K562 (cell line): ENCODE results near the gene FANCF. TPM values are rescaled to one million over a fixed set of nuclear protein-coding genes. Genes with fewer than 3 reads are reported as not detected.

Experiments used
- ATAC-seq: fragments of 200-7000 bp; cut with Tn5 transposase; 3 replicates; pipeline ENCODE4 v1.9.1; 2020; ENCODE audit warnings: moderate library complexity
- BruUV-seq: library from RNA; stranded (reverse); fragments of 400-500 nt; replicated peaks from 2 replicates; lab custom pipeline; 2021; lab: Mats Ljungman, UMichigan
- CTCF ChIA-PET: fragments of 300-600 bp; formaldehyde crosslinking; extraction: SDS; loops from one replicate; lab custom pipeline; 2021; ENCODE audit warnings: low intra/inter-chr PET ratio; lab: Yijun Ruan, JAX
- POLR2A ChIA-PET: fragments of 300-600, 350-650 bp; sonication (Branson Sonifier 250); formaldehyde crosslinking; extraction: SDS; loops from one replicate; lab custom pipeline; 2021; ENCODE audit warnings: antibody characterized with exemption, inconsistent platforms; lab: Yijun Ruan, JAX
- DNase-seq, 4 experiments: peaks; one replicate each; pipeline versions ENCODE4 v3.0.0 to v3.0.0-alpha.2; 2011 to 2018; ENCODE audit warnings: low spot score in 3 of 4, mixed read lengths in 3 of 4; ENCODE audit errors: extremely low read depth in 1 of 4
- FAIRE-seq: peaks from 2 replicates; lab custom pipeline; 2011; peaks lifted over from hg19 to GRCh38; lab: Jason Lieb, UNC
- H2AFZ ChIP-seq: 2 replicates; pipeline ENCODE4 v1.6.0; 2011; ENCODE audit warnings: low read depth, low read length, control low read depth, inconsistent platforms
- H3K27ac ChIP-seq: fragments of 200-600 bp; 3 replicates; pipeline ENCODE4 v1.8.0; 2011; ENCODE audit warnings: low read depth, mild to moderate bottlenecking, control low read depth, inconsistent platforms, low read length, moderate library complexity, mixed read lengths; ENCODE audit errors: extremely low read depth
- H3K27me3 ChIP-seq, 2 experiments: fragments of 300-600 bp in 1 of 2; 2 replicates in 1 of 2; 3 replicates in 1 of 2; pipeline versions ENCODE4 v1.6.0 to v1.8.0; 2011; ENCODE audit warnings: inconsistent platforms in 2 of 2, low read length in 2 of 2, mild to moderate bottlenecking in 1 of 2, mixed read lengths in 1 of 2, moderate library complexity in 1 of 2; ENCODE audit not compliant: control insufficient read depth in 2 of 2, insufficient read depth in 2 of 2
- H3K36me3 ChIP-seq: fragments of 300-600 bp; 3 replicates; pipeline ENCODE4 v1.8.0; 2011; ENCODE audit warnings: mild to moderate bottlenecking, low read length, inconsistent platforms; ENCODE audit not compliant: control insufficient read depth, insufficient read depth
- H3K4me1 ChIP-seq, 2 experiments: fragments of 200-600 bp in 1 of 2; replicated peaks in 1 of 2; 2 replicates in 1 of 2; 3 replicates in 1 of 2; pipeline versions ENCODE4 v1.5.1 to v1.8.0; 2011; ENCODE audit warnings: inconsistent platforms in 2 of 2, low read length in 2 of 2, mild to moderate bottlenecking in 1 of 2, mixed read lengths in 1 of 2, moderate library complexity in 1 of 2; ENCODE audit not compliant: control insufficient read depth in 2 of 2, insufficient read depth in 2 of 2
- H3K4me2 ChIP-seq: 2 replicates; pipeline ENCODE4 v1.6.1; 2011; ENCODE audit warnings: low read length, control low read depth, inconsistent platforms, mixed read lengths; ENCODE audit not compliant: insufficient read depth
- H3K4me3 ChIP-seq: fragments of 200-600 bp; sonication (generic), shearing (Covaris generic); 2 replicates; pipeline ENCODE4 v1.5.1; 2016; ENCODE audit warnings: control low read depth, inconsistent platforms
- H3K79me2 ChIP-seq: fragments of 200-600 bp; 3 replicates; pipeline ENCODE4 v1.8.0; 2011; ENCODE audit warnings: low read length, inconsistent platforms; ENCODE audit not compliant: control insufficient read depth, insufficient read depth
- H3K9ac ChIP-seq, 2 experiments: 2 replicates each; pipeline versions ENCODE4 v1.6.0 to v1.6.1; 2011; ENCODE audit warnings: low read depth in 2 of 2, low read length in 2 of 2, control low read depth in 1 of 2, inconsistent platforms in 1 of 2, mild to moderate bottlenecking in 1 of 2, mixed read lengths in 1 of 2; ENCODE audit not compliant: insufficient read depth in 1 of 2
- H3K9me1 ChIP-seq: one replicate; pipeline ENCODE4 v1.6.0; 2011; ENCODE audit warnings: inconsistent platforms, mild to moderate bottlenecking, low read length, moderate library complexity; ENCODE audit not compliant: control insufficient read depth, insufficient read depth
- H3K9me3 ChIP-seq: replicated peaks from 2 replicates; pipeline ENCODE4 v1.5.1; 2011; ENCODE audit warnings: low read depth, low read length, inconsistent platforms; ENCODE audit not compliant: control insufficient read depth, insufficient read depth
- H4K20me1 ChIP-seq: replicated peaks from 2 replicates; pipeline ENCODE4 v1.6.1; 2011; ENCODE audit warnings: low read length, inconsistent platforms, mixed read lengths; ENCODE audit not compliant: control insufficient read depth, insufficient read depth
- CBX2 ChIP-seq: fragments of 200-600 bp; sonication (generic); IDR thresholded peaks from one replicate; pipeline ENCODE4 v1.6.1; 2012; ENCODE audit warnings: mild to moderate bottlenecking, low read length, inconsistent platforms; ENCODE audit not compliant: insufficient read depth, poor library complexity, severe bottlenecking
- DMBX1 ChIP-seq: fragments of 250-450 bp; sonication (Bioruptor Pico); IDR thresholded peaks from 2 replicates; pipeline ENCODE4 v1.8.0; 2022; ENCODE audit warnings: inconsistent platforms, mild to moderate bottlenecking, moderate library complexity, borderline replicate concordance
- ETV5 ChIP-seq: sonication (generic); formaldehyde crosslinking; IDR thresholded peaks from 2 replicates; pipeline ENCODE4 v1.4.0; 2020; ENCODE audit warnings: low read depth, mild to moderate bottlenecking, missing genetic modification reagents
- FOXA1 ChIP-seq: fragments of 450-650 bp; IDR thresholded peaks from 2 replicates; pipeline ENCODE4 v1.6.1; 2016; ENCODE audit warnings: mild to moderate bottlenecking, borderline replicate concordance
- FOXK1 ChIP-seq: sonication (generic); formaldehyde crosslinking; IDR thresholded peaks from 2 replicates; pipeline ENCODE4 v1.8.0; 2022; ENCODE audit warnings: missing genetic modification reagents, mild to moderate bottlenecking, borderline replicate concordance
- FOXK2 ChIP-seq, 2 experiments: fragments of 450-650 bp; IDR thresholded peaks in 1 of 2; conservative IDR thresholded peaks in 1 of 2; 2 replicates each; pipeline ENCODE4 v1.6.1; 2016; ENCODE audit warnings: low read depth in 2 of 2, mild to moderate bottlenecking in 1 of 2
- ID3 ChIP-seq, 2 experiments: fragments of 250-450 bp in 1 of 2; fragments of 450-650 bp in 1 of 2; sonication (Bioruptor Pico) in 1 of 2; IDR thresholded peaks; 2 replicates each; pipeline versions ENCODE4 v1.6.1 to v1.8.0; 2016 to 2021; ENCODE audit warnings: mild to moderate bottlenecking in 2 of 2, moderate library complexity in 2 of 2, missing compliant biosample characterization in 1 of 2, missing genetic modification characterization in 1 of 2
- IFI16 ChIP-seq: fragments of 250-450 bp; sonication (Bioruptor Pico); IDR thresholded peaks from 2 replicates; pipeline ENCODE4 v2.1.2; 2022; ENCODE audit warnings: mild to moderate bottlenecking, inconsistent platforms
- MBD2 ChIP-seq: sonication (generic); IDR thresholded peaks from 2 replicates; pipeline ENCODE4 v1.6.1; 2016; ENCODE audit warnings: low read depth, borderline replicate concordance
- MEF2A ChIP-seq: IDR thresholded peaks from 2 replicates; pipeline ENCODE4 v1.6.1; 2011; ENCODE audit warnings: low read depth, mild to moderate bottlenecking, low read length, moderate library complexity; ENCODE audit not compliant: control insufficient read depth
- NEUROD1 ChIP-seq: fragments of 150-350 bp; IDR thresholded peaks from 2 replicates; pipeline ENCODE4 v1.6.1; 2014; ENCODE audit warnings: borderline replicate concordance, low read length, low read depth; ENCODE audit not compliant: partially characterized antibody
- RBFOX2 ChIP-seq: fragments of 200-400 bp; formaldehyde crosslinking; IDR thresholded peaks from 2 replicates; pipeline ENCODE4 v1.6.1; 2017; ENCODE audit warnings: low read depth, mild to moderate bottlenecking, low read length, moderate library complexity
- RBM25 ChIP-seq: fragments of 200-400 bp; formaldehyde crosslinking; IDR thresholded peaks from 2 replicates; pipeline ENCODE4 v1.6.1; 2018; ENCODE audit warnings: low read length, low read depth, moderate library complexity; ENCODE audit not compliant: severe bottlenecking
- SMAD4 ChIP-seq: fragments of 250-450 bp; sonication (Bioruptor Pico); conservative IDR thresholded peaks from 2 replicates; pipeline ENCODE4 v1.8.0; 2021; ENCODE audit warnings: inconsistent platforms, mild to moderate bottlenecking, moderate library complexity
- ZBTB17 ChIP-seq: fragments of 450-650 bp; formaldehyde crosslinking; IDR thresholded peaks from 2 replicates; pipeline ENCODE4 v1.4.0; 2020; ENCODE audit warnings: mild to moderate bottlenecking
- ZFX ChIP-seq: sonication (generic); formaldehyde crosslinking; IDR thresholded peaks from 2 replicates; pipeline ENCODE4 v1.8.0; 2022; ENCODE audit warnings: mild to moderate bottlenecking, missing genetic modification reagents, moderate library complexity
- ZNF12 ChIP-seq: sonication (generic); formaldehyde crosslinking; IDR thresholded peaks from 2 replicates; pipeline ENCODE4 v1.4.0; 2020; ENCODE audit warnings: mild to moderate bottlenecking, missing genetic modification reagents
- ZNF444 ChIP-seq: fragments of 250-450 bp; sonication (Bioruptor Pico); IDR thresholded peaks from 2 replicates; pipeline ENCODE4 v1.4.0; 2020; ENCODE audit warnings: mild to moderate bottlenecking, moderate library complexity
- ZNF696 ChIP-seq: fragments of 250-450 bp; sonication (Bioruptor Pico); conservative IDR thresholded peaks from 2 replicates; pipeline ENCODE4 v1.4.0; 2020; ENCODE audit warnings: mild to moderate bottlenecking, moderate library complexity
- ZNF785 ChIP-seq: fragments of 250-450 bp; sonication (Bioruptor Pico); IDR thresholded peaks from 2 replicates; pipeline ENCODE4 v1.4.0; 2020; ENCODE audit warnings: mild to moderate bottlenecking
- WGBS: fragments of 100-300 bp; shearing (Covaris generic); methylation state at CpG from one replicate; pipeline ENCODE4 v1.1.6; 2016; ENCODE audit warnings: low coverage, mixed read lengths; ENCODE audit not compliant: insufficient coverage; ENCODE audit errors: missing lambda C conversion rate; 5-methylcytosine and 5-hydroxymethylcytosine counted together
- in situ Hi-C: fragments of 300-500 bp; cut with MboI; formaldehyde crosslinking; loops from 4 replicates; pipeline ENCODE4 v1.15.0; 2018; ENCODE audit warnings: inconsistent platforms, mixed read lengths
- intact Hi-C: fragments of 100-400 bp; cut with micrococcal nuclease; formaldehyde crosslinking; loops from 2 replicates; pipeline ENCODE4 v1.14.2; 2022
- polyA plus RNA-seq, 8 experiments: library from polyadenylated mRNA; depleted of rRNA in 4 of 8; stranded (reverse) in 5 of 8; unstranded in 3 of 8; fragments of >200 nt; fragmentation: Nextera tagmentation in 2 of 8; fragmentation: Illumina TruSeq in 1 of 8; extraction: Ambion mirVana in 2 of 8; extraction: Trizol in 1 of 8; gene quantifications; 2 replicates each; pipeline versions ENCODE4 v1.2.1 to v1.2.3, GENCODE V29; 2011 to 2014; ENCODE audit warnings: inconsistent platforms in 1 of 8, missing spikeins in 1 of 8
- total RNA-seq, 7 experiments: library from RNA; depleted of rRNA in 6 of 7; stranded (reverse); fragments of >200 nt in 6 of 7; fragmentation: Illumina TruSeq in 2 of 7; extraction: Trizol in 2 of 7; gene quantifications; 2 replicates each; pipeline versions ENCODE4 v1.2.1 to v1.2.3, GENCODE V29; 2011 to 2021; ENCODE audit warnings: low replicate concordance in 1 of 7

FANCF gene
- total and polyA plus RNA-seq, 9 of the 15 experiments (the other 6 are each of a cell fraction or from before 2014, with no cell fraction given), result 0.99 to 10.3 (median 7.5) TPM

DNA sequence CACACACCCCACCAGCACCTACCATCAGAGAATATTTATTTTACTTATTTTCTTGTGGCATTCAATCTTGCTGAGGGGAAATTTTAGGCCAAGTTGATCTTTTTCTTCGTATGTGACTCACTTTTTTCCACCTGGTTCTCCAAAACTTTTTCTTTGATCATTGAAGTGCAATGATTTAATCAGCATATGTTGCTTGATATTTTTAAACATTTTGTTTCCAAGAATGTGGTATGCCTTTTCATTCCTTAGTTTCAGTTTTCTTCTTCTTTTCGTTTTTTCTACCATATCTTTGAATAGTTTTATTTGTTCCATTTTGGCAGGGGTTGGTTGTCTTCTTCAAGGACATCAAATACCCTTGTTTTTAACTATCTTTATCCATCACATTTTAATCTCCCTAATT lies 28.6 kb downstream of the FANCF start (continued):
- no peak for TF ChIP-seq FOXA1

- no TSS peak for BruUV-seq
- Histone ChIP-seq H3K4me3 (no peak overlapping the region), H3K36me3 (no peaks in the 10 kb centered on the region), H3K4me2 (no peak overlapping the region), H3K9me3 (no peaks in the 10 kb centered on the region), H2AFZ (no peak overlapping the region), H3K27ac (no peak overlapping the region), H3K9me1 (no peaks in the 10 kb centered on the region), H3K9ac (no peak overlapping the region), H3K4me1 (no peaks in the 10 kb centered on the region), H3K27me3 (no peaks in the 10 kb centered on the region), H4K20me1 (no peaks in the 10 kb centered on the region), H3K79me2 (no peaks in the 10 kb centered on the region)
- ChIA-PET CTCF (no interaction called here), POLR2A (no interaction called here)
- 0% methylated on average over 2 of the region's 2 CpGs for WGBS
- intact Hi-C loops (no loop called here), in situ Hi-C loops (no loop called here)
- FAIRE-seq (no peak), ATAC-seq (no peak), DNase-seq (no peak)
- TF ChIP-seq ZNF444 (CRISPR knock-in tag), result no peak
- TF ChIP-seq NEUROD1, result no peak
- no peak for TF ChIP-seq FOXK1
- no peak for TF ChIP-seq RBM25
- TF ChIP-seq SMAD4 (CRISPR knock-in tag), result no peak
- no peak for TF ChIP-seq ZNF785 (CRISPR knock-in tag)
- no peak for TF ChIP-seq MBD2
- TF ChIP-seq ZNF696, result no peak
- no peak for TF ChIP-seq CBX2
- TF ChIP-seq ETV5 (CRISPR knock-in tag), result no peak
- TF ChIP-seq ZFX (CRISPR knock-in tag), result no peak
- TF ChIP-seq FOXK2 (conservative IDR thresholded peaks at IDR 0.05 in 1 of 2, IDR thresholded peaks at IDR 0.05 in 1 of 2; ENCODE audit: low read depth in 2 of 2), result no peak
- TF ChIP-seq MEF2A, result no peak
- TF ChIP-seq IFI16 (CRISPR knock-in tag), result no peak
- TF ChIP-seq DMBX1 (CRISPR knock-in tag), result no peak
- no peak for TF ChIP-seq ID3 (CRISPR knock-in tag; IDR thresholded peaks at IDR 0.05)
- TF ChIP-seq ID3 (tag; IDR thresholded peaks at IDR 0.05), result no peak
- no peak for TF ChIP-seq ZBTB17 (CRISPR knock-in tag)
- TF ChIP-seq RBFOX2, result no peak
- no peak for TF ChIP-seq ZNF12 (CRISPR knock-in tag)
Observed at GRCh38 chr11:22584976-22585375, 40.6 kb downstream of the FANCF start.
